HepG2 (cell line): Measurements from ENCODE around the gene KANK3. TPM values are rescaled to one million over a fixed set of nuclear protein-coding genes. Genes with fewer than 3 reads are reported as not detected.

Experiments used
- EZH2 ChIP-seq: conservative IDR thresholded peaks from 2 replicates; pipeline ENCODE4 v1.6.1; 2012; ENCODE audit warnings: mild to moderate bottlenecking, low read depth, low read length, moderate library complexity
- HNRNPL ChIP-seq: fragments of 200-400 bp; formaldehyde crosslinking; IDR thresholded peaks from 2 replicates; pipeline ENCODE4 v1.6.1; 2017; ENCODE audit warnings: mild to moderate bottlenecking, low read depth, low read length
- KMT2A ChIP-seq: sonication (generic); formaldehyde crosslinking; IDR thresholded peaks from 2 replicates; pipeline ENCODE4 v1.4.0; 2020; ENCODE audit warnings: missing genetic modification reagents
- KMT2B ChIP-seq: IDR thresholded peaks from 2 replicates; pipeline ENCODE4 v1.6.1; 2016; ENCODE audit warnings: missing genetic modification reagents, missing compliant biosample characterization
- MLXIP ChIP-seq: sonication (generic); formaldehyde crosslinking; IDR thresholded peaks from 2 replicates; pipeline ENCODE4 v1.9.0; 2021; ENCODE audit warnings: missing genetic modification reagents, borderline replicate concordance
- MTA1 ChIP-seq: sonication (generic); formaldehyde crosslinking; IDR thresholded peaks from 2 replicates; pipeline ENCODE4 v1.4.0; 2020; ENCODE audit warnings: missing genetic modification reagents, mild to moderate bottlenecking, borderline replicate concordance
- NFE2 ChIP-seq: sonication (generic); formaldehyde crosslinking; IDR thresholded peaks from 2 replicates; pipeline ENCODE4 v1.4.0; 2020; ENCODE audit warnings: missing genetic modification reagents
- REST ChIP-seq, 2 experiments: IDR thresholded peaks; 2 replicates each; pipeline ENCODE4 v1.6.1; 2011 to 2012; ENCODE audit warnings: low read length in 2 of 2, borderline replicate concordance in 1 of 2, low read depth in 1 of 2, mild to moderate bottlenecking in 1 of 2, moderate library complexity in 1 of 2
- RXRA ChIP-seq: sonication (generic); formaldehyde crosslinking; IDR thresholded peaks from 2 replicates; pipeline ENCODE4 v1.5.1; 2020; ENCODE audit warnings: missing genetic modification reagents
- ZBTB38 ChIP-seq: sonication (generic); formaldehyde crosslinking; IDR thresholded peaks from 2 replicates; pipeline ENCODE4 v1.5.1; 2020; ENCODE audit warnings: mild to moderate bottlenecking, missing genetic modification reagents
- ZBTB42 ChIP-seq: sonication (generic); formaldehyde crosslinking; IDR thresholded peaks from 2 replicates; pipeline ENCODE4 v1.5.0; 2020; ENCODE audit warnings: mild to moderate bottlenecking, missing genetic modification reagents
- ZNF264 ChIP-seq: sonication (generic); formaldehyde crosslinking; IDR thresholded peaks from 2 replicates; pipeline ENCODE4 v1.4.0; 2020; ENCODE audit warnings: missing genetic modification reagents
- ZNF674 ChIP-seq: sonication (generic); formaldehyde crosslinking; IDR thresholded peaks from 2 replicates; pipeline ENCODE4 v1.5.0; 2020; ENCODE audit warnings: low read depth, mild to moderate bottlenecking, missing genetic modification reagents
- ZNF782 ChIP-seq: sonication (generic); formaldehyde crosslinking; IDR thresholded peaks from 2 replicates; pipeline ENCODE4 v1.4.0; 2020; ENCODE audit warnings: missing genetic modification reagents, mild to moderate bottlenecking, borderline replicate concordance
- ZNF784 ChIP-seq: sonication (generic); formaldehyde crosslinking; IDR thresholded peaks from 2 replicates; pipeline ENCODE4 v1.5.1; 2020; ENCODE audit warnings: missing genetic modification reagents, mild to moderate bottlenecking, borderline replicate concordance
- polyA plus RNA-seq, 8 experiments: library from polyadenylated mRNA; depleted of rRNA in 3 of 8; stranded (reverse) in 7 of 8; unstranded in 1 of 8; fragments of >200 nt; fragmentation: Illumina TruSeq in 4 of 8; extraction: Trizol in 4 of 8; gene quantifications; 2 replicates each; pipeline versions ENCODE4 v1.2.1 to v1.2.3, GENCODE V29; 2011 to 2016; ENCODE audit warnings: low read depth in 4 of 8, missing spikeins in 1 of 8, mixed read lengths in 1 of 8; ENCODE audit not compliant: insufficient read depth in 1 of 8
- total RNA-seq, 5 experiments: library from RNA; depleted of rRNA; stranded (reverse); fragments of >200 nt; fragmentation: Illumina TruSeq; extraction: Trizol; gene quantifications; 2 replicates each; pipeline ENCODE4 v1.2.3, GENCODE V29; 2016; ENCODE audit warnings: low read depth in 1 of 5
- TF ChIP-seq, protein P1 (sequence below): sonication (generic); formaldehyde crosslinking; IDR thresholded peaks from 2 replicates; pipeline ENCODE4 v1.8.0; 2022; ENCODE audit warnings: mild to moderate bottlenecking, missing genetic modification reagents, moderate library complexity
- TF ChIP-seq, protein P2 (sequence below): sonication (generic); formaldehyde crosslinking; conservative IDR thresholded peaks from 2 replicates; pipeline ENCODE4 v1.8.0; 2022; ENCODE audit warnings: missing genetic modification reagents

KANK3 gene
- total and polyA plus RNA-seq, 2 of the 13 experiments (the other 11 are each of a cell fraction or from before 2014, with no cell fraction given) = 0.15 to 0.20 TPM

- TF ChIP-seq EZH2 (no peak), MTA1 (CRISPR knock-in tag) (peak; percentile 76; the same call in 1 of the 2 replicates), REST (IDR thresholded peaks at IDR 0.05; ENCODE audit: borderline replicate concordance in 1 of 2, low read depth in 1 of 2, low read length in 2 of 2) (no peak; a peak in 1 of 4 replicates), MLXIP (peak; percentile 86; the same call in 1 of the 2 replicates), KMT2A (CRISPR knock-in tag) (peak; percentile 83), ZBTB42 (CRISPR knock-in tag) (peak; percentile 96), KMT2B (CRISPR knock-in tag) (peak; percentile 73; the same call in 1 of the 2 replicates), ZNF264 (CRISPR knock-in tag) (peak; percentile 74; the same call in 1 of the 2 replicates), ZBTB38 (peak; percentile 85), ZNF784 (CRISPR knock-in tag) (peak; percentile 78), RXRA (CRISPR knock-in tag) (peak; percentile 54; the same call in 1 of the 2 replicates), HNRNPL (no peak), NFE2 (no peak), ZNF674 (CRISPR knock-in tag) (peak; percentile 93), ZNF782 (0 out of 2 replicates have a peak, but pooled peaks have one; percentile 48)
- TF ChIP-seq, protein P1, sequence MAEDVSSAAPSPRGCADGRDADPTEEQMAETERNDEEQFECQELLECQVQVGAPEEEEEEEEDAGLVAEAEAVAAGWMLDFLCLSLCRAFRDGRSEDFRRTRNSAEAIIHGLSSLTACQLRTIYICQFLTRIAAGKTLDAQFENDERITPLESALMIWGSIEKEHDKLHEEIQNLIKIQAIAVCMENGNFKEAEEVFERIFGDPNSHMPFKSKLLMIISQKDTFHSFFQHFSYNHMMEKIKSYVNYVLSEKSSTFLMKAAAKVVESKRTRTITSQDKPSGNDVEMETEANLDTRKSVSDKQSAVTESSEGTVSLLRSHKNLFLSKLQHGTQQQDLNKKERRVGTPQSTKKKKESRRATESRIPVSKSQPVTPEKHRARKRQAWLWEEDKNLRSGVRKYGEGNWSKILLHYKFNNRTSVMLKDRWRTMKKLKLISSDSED (CRISPR knock-in tag) = peak; percentile 92; the same call in 1 of the 2 replicates
- TF ChIP-seq, protein P2, sequence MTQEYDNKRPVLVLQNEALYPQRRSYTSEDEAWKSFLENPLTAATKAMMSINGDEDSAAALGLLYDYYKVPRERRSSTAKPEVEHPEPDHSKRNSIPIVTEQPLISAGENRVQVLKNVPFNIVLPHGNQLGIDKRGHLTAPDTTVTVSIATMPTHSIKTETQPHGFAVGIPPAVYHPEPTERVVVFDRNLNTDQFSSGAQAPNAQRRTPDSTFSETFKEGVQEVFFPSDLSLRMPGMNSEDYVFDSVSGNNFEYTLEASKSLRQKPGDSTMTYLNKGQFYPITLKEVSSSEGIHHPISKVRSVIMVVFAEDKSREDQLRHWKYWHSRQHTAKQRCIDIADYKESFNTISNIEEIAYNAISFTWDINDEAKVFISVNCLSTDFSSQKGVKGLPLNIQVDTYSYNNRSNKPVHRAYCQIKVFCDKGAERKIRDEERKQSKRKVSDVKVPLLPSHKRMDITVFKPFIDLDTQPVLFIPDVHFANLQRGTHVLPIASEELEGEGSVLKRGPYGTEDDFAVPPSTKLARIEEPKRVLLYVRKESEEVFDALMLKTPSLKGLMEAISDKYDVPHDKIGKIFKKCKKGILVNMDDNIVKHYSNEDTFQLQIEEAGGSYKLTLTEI (CRISPR knock-in tag) = no peak
These were observed 34.8 kb downstream of the KANK3 start, which contains the start of gene CD320 (continued) for GRCh38 chr19:8307965-8308866.
